WTC11 (cell line): ENCODE measurements around the gene UBE2J2. TPM values are rescaled to one million over a fixed set of nuclear protein-coding genes. Genes with fewer than 3 reads are reported as not detected.

Experiments used
- ATAC-seq: fragments of 200-7000 bp; cut with Tn5 transposase; 2 replicates; pipeline ENCODE4 v1.10.0; 2021; ENCODE audit warnings: mild to moderate bottlenecking, moderate library complexity
- CTCF ChIA-PET: fragments of 300-600 bp; sonication (Branson Sonifier 250); formaldehyde crosslinking; loops from one replicate; lab custom pipeline; 2021; ENCODE audit warnings: antibody characterized with exemption; lab: Charles Lee
- POLR2A ChIA-PET: fragments of 350-600 bp; sonication (Branson Sonifier 250); formaldehyde crosslinking; loops from one replicate; lab custom pipeline; 2021; ENCODE audit warnings: antibody characterized with exemption; lab: Charles Lee
- DNase-seq: peaks from one replicate; pipeline ENCODE4 v3.0.0; 2021; ENCODE audit warnings: low spot score
- H3K27ac Mint-ChIP-seq: 2 replicates; pipeline ENCODE4 v1.8.0; 2021; ENCODE audit warnings: mixed read lengths
- H3K27me3 Mint-ChIP-seq: 2 replicates; pipeline ENCODE4 v1.8.0; 2021; ENCODE audit warnings: low read depth, mild to moderate bottlenecking, moderate library complexity, mixed read lengths
- H3K36me3 Mint-ChIP-seq: 2 replicates; pipeline ENCODE4 v1.8.0; 2021; ENCODE audit warnings: mixed read lengths
- H3K4me1 Mint-ChIP-seq: 2 replicates; pipeline ENCODE4 v1.8.0; 2022; ENCODE audit warnings: mixed read lengths
- H3K4me3 Mint-ChIP-seq: 2 replicates; pipeline ENCODE4 v1.8.0; 2021; ENCODE audit warnings: mild to moderate bottlenecking, moderate library complexity, mixed read lengths
- H3K9me3 Mint-ChIP-seq: 2 replicates; pipeline ENCODE4 v1.8.0; 2021; ENCODE audit warnings: mixed read lengths
- AR ChIP-seq: fragments of 250-450 bp; sonication (Bioruptor Pico); IDR thresholded peaks from 2 replicates; pipeline ENCODE4 v1.9.0; 2021; ENCODE audit warnings: mild to moderate bottlenecking
- FOXP1 ChIP-seq: sonication (generic); formaldehyde crosslinking; IDR thresholded peaks from 2 replicates; pipeline ENCODE4 v1.8.0; 2022; ENCODE audit warnings: missing genetic modification reagents, mild to moderate bottlenecking, moderate library complexity, borderline replicate concordance
- GRHL2 ChIP-seq: fragments of 250-450 bp; sonication (Bioruptor Pico); IDR thresholded peaks from 2 replicates; pipeline ENCODE4 v1.8.0; 2022; ENCODE audit warnings: mild to moderate bottlenecking, moderate library complexity; ENCODE audit not compliant: insufficient replicate concordance, severe bottlenecking
- GTF2I ChIP-seq: fragments of 250-450 bp; sonication (Bioruptor Pico); conservative IDR thresholded peaks from 2 replicates; pipeline ENCODE4 v1.4.0; 2021; ENCODE audit warnings: mild to moderate bottlenecking
- KAT7 ChIP-seq: sonication (generic); formaldehyde crosslinking; IDR thresholded peaks from 2 replicates; pipeline ENCODE4 v1.8.1; 2023; ENCODE audit warnings: missing genetic modification reagents, mild to moderate bottlenecking, borderline replicate concordance
- NFYB ChIP-seq: sonication (generic); formaldehyde crosslinking; conservative IDR thresholded peaks from 2 replicates; pipeline ENCODE4 v1.8.0; 2022; ENCODE audit warnings: low read depth, missing genetic modification reagents
- SP1 ChIP-seq: sonication (generic); formaldehyde crosslinking; conservative IDR thresholded peaks from 2 replicates; pipeline ENCODE4 v1.8.1; 2022; ENCODE audit warnings: missing genetic modification reagents
- TCF7 ChIP-seq: sonication (generic); formaldehyde crosslinking; IDR thresholded peaks from 2 replicates; pipeline ENCODE4 v1.8.0; 2022; ENCODE audit warnings: mild to moderate bottlenecking, low read depth, missing genetic modification reagents, moderate library complexity
- TEAD1 ChIP-seq: sonication (generic); formaldehyde crosslinking; IDR thresholded peaks from 2 replicates; pipeline ENCODE4 v1.8.0; 2022; ENCODE audit warnings: mild to moderate bottlenecking, missing genetic modification reagents
- ZBTB21 ChIP-seq: sonication (generic); formaldehyde crosslinking; IDR thresholded peaks from 2 replicates; pipeline ENCODE4 v1.8.1; 2023; ENCODE audit warnings: mild to moderate bottlenecking, missing genetic modification reagents, borderline replicate concordance
- ZBTB43 ChIP-seq: sonication (generic); formaldehyde crosslinking; IDR thresholded peaks from 2 replicates; pipeline ENCODE4 v1.8.1; 2023; ENCODE audit warnings: mild to moderate bottlenecking, missing genetic modification reagents
- ZMAT4 ChIP-seq: fragments of 250-450 bp; sonication (Bioruptor Pico); IDR thresholded peaks from 2 replicates; pipeline ENCODE4 v1.9.0; 2021; ENCODE audit warnings: mild to moderate bottlenecking
- ZNF232 ChIP-seq: sonication (generic); formaldehyde crosslinking; IDR thresholded peaks from 2 replicates; pipeline ENCODE4 v1.8.0; 2022; ENCODE audit warnings: mild to moderate bottlenecking, missing genetic modification reagents
- total RNA-seq: library from RNA; stranded (reverse); gene quantifications from 3 replicates; pipeline ENCODE4 v1.2.3, GENCODE V29; 2021
- TF ChIP-seq, protein P1 (sequence below): sonication (generic); formaldehyde crosslinking; IDR thresholded peaks from 2 replicates; pipeline ENCODE4 v1.8.1; 2023; ENCODE audit warnings: mild to moderate bottlenecking, missing genetic modification reagents, borderline replicate concordance
- TF ChIP-seq, protein P2 (sequence below): sonication (generic); formaldehyde crosslinking; IDR thresholded peaks from 2 replicates; pipeline ENCODE4 v1.8.0; 2022; ENCODE audit warnings: mild to moderate bottlenecking, missing genetic modification reagents

The UBE2J2 gene
- total RNA-seq, 1 experiment from 2014 or later = 72.2 TPM

DNA sequence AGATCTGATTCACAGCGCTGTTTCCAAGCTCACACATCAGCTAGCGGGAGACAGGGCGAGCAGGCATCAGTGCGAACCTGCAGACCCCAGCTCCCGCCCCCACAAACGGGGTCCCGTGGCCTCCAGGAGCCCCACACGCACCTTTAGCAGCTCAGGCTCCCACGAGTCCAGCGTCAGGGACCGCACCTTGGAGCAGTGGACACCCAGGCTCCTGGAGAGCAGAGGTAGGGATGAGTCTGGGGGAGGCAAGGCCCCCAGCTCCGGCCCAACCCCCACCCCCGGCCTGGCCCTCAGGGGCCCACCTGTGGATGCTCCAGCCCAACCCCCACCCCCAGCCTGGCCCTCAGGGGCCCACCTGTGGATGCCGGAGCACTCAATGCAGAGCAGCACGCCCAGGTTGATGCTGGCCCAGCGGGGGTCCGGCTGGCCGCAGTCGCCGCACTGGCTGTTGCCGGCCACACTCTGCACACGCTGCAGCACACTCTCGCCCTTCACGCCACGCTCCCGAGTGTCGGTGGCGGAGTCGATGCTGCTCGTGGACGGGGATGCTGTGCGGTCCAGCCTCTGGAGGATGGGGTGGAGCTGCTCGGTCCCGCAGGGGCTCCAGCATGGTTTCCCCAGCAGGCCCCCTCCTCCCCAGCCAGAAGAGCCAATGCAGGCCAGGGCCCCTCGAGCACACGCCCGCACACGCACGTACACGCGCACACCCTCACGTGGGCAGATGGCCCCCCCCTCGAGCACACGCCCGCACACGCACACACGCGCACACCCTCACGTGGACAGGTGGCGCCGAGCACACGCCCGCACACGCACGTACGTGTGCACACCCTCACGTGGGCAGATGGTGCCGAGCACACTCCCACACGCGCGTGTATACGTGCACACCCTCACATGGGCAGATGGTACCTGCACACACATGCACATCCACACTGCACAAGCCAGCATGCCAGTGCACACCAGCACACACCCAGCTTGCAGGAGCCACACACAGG lies 22.7 kb upstream of the UBE2J2 start:
- H3K4me1 Mint-ChIP-seq = peaks cover 4% of the 10 kb centered on the region; the same call in 1 of the 2 replicates
- ATAC-seq = no peak
- TF ChIP-seq ZBTB43 (peak; percentile 73; the same call in 1 of the 2 replicates), KAT7 (CRISPR knock-in tag) (no peak), TCF7 (CRISPR knock-in tag) (0 out of 2 replicates have a peak, but pooled peaks have one; percentile 35), FOXP1 (CRISPR knock-in tag) (0 out of 2 replicates have a peak, but pooled peaks have one; percentile 51)
- TF ChIP-seq, protein P1, sequence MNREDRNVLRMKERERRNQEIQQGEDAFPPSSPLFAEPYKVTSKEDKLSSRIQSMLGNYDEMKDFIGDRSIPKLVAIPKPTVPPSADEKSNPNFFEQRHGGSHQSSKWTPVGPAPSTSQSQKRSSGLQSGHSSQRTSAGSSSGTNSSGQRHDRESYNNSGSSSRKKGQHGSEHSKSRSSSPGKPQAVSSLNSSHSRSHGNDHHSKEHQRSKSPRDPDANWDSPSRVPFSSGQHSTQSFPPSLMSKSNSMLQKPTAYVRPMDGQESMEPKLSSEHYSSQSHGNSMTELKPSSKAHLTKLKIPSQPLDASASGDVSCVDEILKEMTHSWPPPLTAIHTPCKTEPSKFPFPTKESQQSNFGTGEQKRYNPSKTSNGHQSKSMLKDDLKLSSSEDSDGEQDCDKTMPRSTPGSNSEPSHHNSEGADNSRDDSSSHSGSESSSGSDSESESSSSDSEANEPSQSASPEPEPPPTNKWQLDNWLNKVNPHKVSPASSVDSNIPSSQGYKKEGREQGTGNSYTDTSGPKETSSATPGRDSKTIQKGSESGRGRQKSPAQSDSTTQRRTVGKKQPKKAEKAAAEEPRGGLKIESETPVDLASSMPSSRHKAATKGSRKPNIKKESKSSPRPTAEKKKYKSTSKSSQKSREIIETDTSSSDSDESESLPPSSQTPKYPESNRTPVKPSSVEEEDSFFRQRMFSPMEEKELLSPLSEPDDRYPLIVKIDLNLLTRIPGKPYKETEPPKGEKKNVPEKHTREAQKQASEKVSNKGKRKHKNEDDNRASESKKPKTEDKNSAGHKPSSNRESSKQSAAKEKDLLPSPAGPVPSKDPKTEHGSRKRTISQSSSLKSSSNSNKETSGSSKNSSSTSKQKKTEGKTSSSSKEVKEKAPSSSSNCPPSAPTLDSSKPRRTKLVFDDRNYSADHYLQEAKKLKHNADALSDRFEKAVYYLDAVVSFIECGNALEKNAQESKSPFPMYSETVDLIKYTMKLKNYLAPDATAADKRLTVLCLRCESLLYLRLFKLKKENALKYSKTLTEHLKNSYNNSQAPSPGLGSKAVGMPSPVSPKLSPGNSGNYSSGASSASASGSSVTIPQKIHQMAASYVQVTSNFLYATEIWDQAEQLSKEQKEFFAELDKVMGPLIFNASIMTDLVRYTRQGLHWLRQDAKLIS (CRISPR knock-in tag) = no peak
- ChIA-PET CTCF (no interaction called here), POLR2A (interaction anchor here (0.8 to 1.0 kb wide), 2 partner anchors 8 to 17 kb away, joined by 3 to 4 read pairs; partner anchors contain the start of gene SCNN1D)
- DNase-seq = no peak
- no peaks in the 10 kb centered on the region for H3K27me3 Mint-ChIP-seq
- H3K36me3 Mint-ChIP-seq = no peaks in the 10 kb centered on the region
- no peaks in the 10 kb centered on the region for H3K9me3 Mint-ChIP-seq
- H3K4me3 Mint-ChIP-seq = no peak overlapping the region
- H3K27ac Mint-ChIP-seq = no peak overlapping the region

GRCh38 chr1:1295154-1295923 lies 21.7 kb upstream of the UBE2J2 start:
- no peak for TF ChIP-seq ZBTB21
- no peak for TF ChIP-seq TEAD1 (CRISPR knock-in tag)
- TF ChIP-seq, protein P2, sequence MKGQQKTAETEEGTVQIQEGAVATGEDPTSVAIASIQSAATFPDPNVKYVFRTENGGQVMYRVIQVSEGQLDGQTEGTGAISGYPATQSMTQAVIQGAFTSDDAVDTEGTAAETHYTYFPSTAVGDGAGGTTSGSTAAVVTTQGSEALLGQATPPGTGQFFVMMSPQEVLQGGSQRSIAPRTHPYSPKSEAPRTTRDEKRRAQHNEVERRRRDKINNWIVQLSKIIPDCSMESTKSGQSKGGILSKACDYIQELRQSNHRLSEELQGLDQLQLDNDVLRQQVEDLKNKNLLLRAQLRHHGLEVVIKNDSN (CRISPR knock-in tag) = no peak
- TF ChIP-seq ZBTB43 = no peak
- no peak for TF ChIP-seq SP1 (CRISPR knock-in tag)
- Mint-ChIP-seq H3K9me3 (no peaks in the 10 kb centered on the region), H3K27ac (no peak overlapping the region), H3K27me3 (no peaks in the 10 kb centered on the region), H3K4me1 (peaks cover 4% of the 10 kb centered on the region; the same call in 1 of the 2 replicates), H3K36me3 (no peaks in the 10 kb centered on the region), H3K4me3 (no peak overlapping the region)
- ATAC-seq (no peak), DNase-seq (no peak)
- POLR2A ChIA-PET = interaction anchor here (0.8 to 1.0 kb wide), 2 partner anchors 9 to 16 kb away, joined by 3 to 4 read pairs; partner anchors contain the start of gene SCNN1D
- CTCF ChIA-PET = no interaction called here

DNA sequence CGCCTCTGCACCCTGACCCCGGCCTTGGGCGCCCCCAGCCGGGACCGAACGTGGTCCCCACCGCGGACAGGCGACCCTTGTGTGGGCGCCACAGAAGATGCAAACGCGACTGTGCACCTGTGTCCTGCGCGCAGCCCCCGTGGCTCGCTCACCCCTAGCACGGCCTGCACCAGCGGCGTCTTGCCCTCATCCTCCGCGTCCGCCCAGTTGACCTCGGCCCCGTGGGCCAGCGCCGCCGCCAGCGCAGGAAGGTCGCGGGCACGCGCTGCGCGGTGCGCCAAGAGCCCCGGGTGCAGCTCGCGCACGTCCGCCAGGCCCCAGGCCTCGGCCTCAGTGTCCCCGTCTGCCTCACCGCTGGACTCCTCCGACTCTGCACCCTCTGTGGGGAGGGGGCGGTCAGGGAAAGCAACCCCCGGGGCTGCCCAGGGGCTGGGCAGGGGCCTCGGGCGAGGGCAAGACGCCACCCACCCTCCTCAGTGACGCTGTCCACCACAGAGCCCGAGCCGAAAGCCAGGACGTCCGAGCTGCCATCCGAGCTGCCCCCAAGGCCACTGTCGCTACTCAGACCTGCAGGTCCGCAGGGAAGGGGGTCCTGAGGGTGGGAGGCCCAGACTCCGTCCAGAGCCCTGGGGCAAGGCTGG lies 20.7 kb upstream of the UBE2J2 start:
- no peak overlapping the region for H3K4me3 Mint-ChIP-seq
- no peak for DNase-seq
- POLR2A ChIA-PET = no interaction called here
- no peak overlapping the region for H3K27ac Mint-ChIP-seq
- CTCF ChIA-PET = no interaction called here
- ATAC-seq = no peak
- no peaks in the 10 kb centered on the region for H3K27me3 Mint-ChIP-seq
- no peaks in the 10 kb centered on the region for H3K36me3 Mint-ChIP-seq
- no peaks in the 10 kb centered on the region for H3K9me3 Mint-ChIP-seq
- H3K4me1 Mint-ChIP-seq = peaks cover 4% of the 10 kb centered on the region; the same call in 1 of the 2 replicates
- TF ChIP-seq, protein P2 (CRISPR knock-in tag) = no peak
- TF ChIP-seq ZNF232 = no peak
- TF ChIP-seq AR (CRISPR knock-in tag) = no peak
- TF ChIP-seq GRHL2 = no peak
- TF ChIP-seq ZMAT4 (CRISPR knock-in tag) = no peak
- no peak for TF ChIP-seq GTF2I (CRISPR knock-in tag)
- no peak for TF ChIP-seq NFYB (CRISPR knock-in tag)
